Endothelial cell of umbilical vein (primary cell): ENCODE measurements around the gene KCNB1. TPM values are rescaled to one million over a fixed set of nuclear protein-coding genes. Genes with fewer than 3 reads are reported as not detected.

ENCODE experiments used
- BruUV-seq: library from RNA; stranded (reverse); fragments of 400-500 nt; replicated peaks from 2 replicates; lab custom pipeline; 2021; lab: Mats Ljungman, UMichigan
- CTCF ChIA-PET: fragments of 300-600, 350-600 bp; sonication (Branson Sonifier 250); formaldehyde crosslinking; loops from one replicate; lab custom pipeline; 2021; ENCODE audit warnings: antibody characterized with exemption, inconsistent platforms; lab: Charles Lee
- POLR2A ChIA-PET: fragments of 300-600, 350-600 bp; sonication (Branson Sonifier 250); formaldehyde crosslinking; loops from one replicate; lab custom pipeline; 2021; ENCODE audit warnings: antibody characterized with exemption, inconsistent platforms; lab: Charles Lee
- DNase-seq: peaks from one replicate; pipeline ENCODE4 v3.0.0-alpha.2; 2011; ENCODE audit warnings: low read depth, low spot score
- FAIRE-seq: peaks from 2 replicates; lab custom pipeline; 2011; peaks lifted over from hg19 to GRCh38; lab: Jason Lieb, UNC
- H2AFZ ChIP-seq: 2 replicates; pipeline ENCODE4 v1.6.0; 2012; ENCODE audit warnings: low read depth, low read length, control low read depth, inconsistent platforms
- H3K27ac ChIP-seq: 2 replicates; pipeline ENCODE4 v1.5.1; 2011; ENCODE audit warnings: low read depth, mild to moderate bottlenecking, control low read depth, low read length, moderate library complexity; ENCODE audit not compliant: insufficient read depth
- H3K27me3 ChIP-seq, 2 experiments: 2 replicates each; pipeline versions ENCODE4 v1.6.0 to v1.6.1; 2011; ENCODE audit warnings: low read length in 2 of 2, mixed read lengths in 1 of 2; ENCODE audit not compliant: control insufficient read depth in 2 of 2, insufficient read depth in 2 of 2
- H3K36me3 ChIP-seq, 2 experiments: 2 replicates in 1 of 2; 3 replicates in 1 of 2; pipeline ENCODE4 v1.5.1; 2011; ENCODE audit warnings: low read length in 2 of 2, mild to moderate bottlenecking in 1 of 2, moderate library complexity in 1 of 2; ENCODE audit not compliant: control insufficient read depth in 2 of 2, insufficient read depth in 2 of 2; ENCODE audit errors: extremely low read depth in 1 of 2
- H3K4me1 ChIP-seq: 3 replicates; pipeline ENCODE4 v1.5.1; 2011; ENCODE audit warnings: mild to moderate bottlenecking, low read length; ENCODE audit not compliant: control insufficient read depth, insufficient read depth; ENCODE audit errors: extremely low read depth
- H3K4me2 ChIP-seq: 2 replicates; pipeline ENCODE4 v1.6.1; 2011; ENCODE audit warnings: low read length, control low read depth, mixed read lengths; ENCODE audit not compliant: insufficient read depth
- H3K4me3 ChIP-seq, 3 experiments: fragments of 200-600 bp in 1 of 3; sonication (generic), shearing (Covaris generic) in 1 of 3; replicated peaks in 1 of 3; 2 replicates each; pipeline ENCODE4 v1.5.1; 2011 to 2016; ENCODE audit warnings: control low read depth in 3 of 3, low read length in 3 of 3, mild to moderate bottlenecking in 2 of 3, inconsistent platforms in 1 of 3, low read depth in 1 of 3, moderate library complexity in 1 of 3; ENCODE audit not compliant: insufficient read depth in 1 of 3
- H3K79me2 ChIP-seq: 2 replicates; pipeline ENCODE4 v1.6.0; 2012; ENCODE audit warnings: low read length, inconsistent platforms; ENCODE audit not compliant: control insufficient read depth, insufficient read depth
- H3K9ac ChIP-seq: replicated peaks from 2 replicates; pipeline ENCODE3; 2011; ENCODE audit warnings: low read length, control low read depth; ENCODE audit not compliant: insufficient read depth; ENCODE audit errors: extremely low read depth
- H3K9me1 ChIP-seq: replicated peaks from 3 replicates; pipeline ENCODE4 v1.6.0; 2011; ENCODE audit warnings: mild to moderate bottlenecking, low read length; ENCODE audit not compliant: control insufficient read depth, insufficient read depth; ENCODE audit errors: extremely low read depth
- H3K9me3 ChIP-seq: replicated peaks from 2 replicates; pipeline ENCODE4 v1.5.1; 2012; ENCODE audit warnings: low read length, inconsistent platforms; ENCODE audit not compliant: control insufficient read depth, insufficient read depth
- H4K20me1 ChIP-seq: replicated peaks from 2 replicates; pipeline ENCODE3; 2011; ENCODE audit warnings: mild to moderate bottlenecking, low read length; ENCODE audit not compliant: control insufficient read depth, insufficient read depth; ENCODE audit errors: extremely low read depth
- CTCF ChIP-seq, 2 donors: IDR thresholded peaks; 1 replicate in 1 of 2; 2 replicates in 1 of 2; pipeline ENCODE4 v1.5.1; 2011; ENCODE audit warnings: low read length in 2 of 2, mild to moderate bottlenecking in 2 of 2, moderate library complexity in 2 of 2, control low read depth in 1 of 2, inconsistent platforms in 1 of 2, low read depth in 1 of 2; ENCODE audit not compliant: insufficient read depth in 1 of 2; ENCODE audit errors: extremely low read depth in 1 of 2
- EZH2 ChIP-seq: IDR thresholded peaks from 2 replicates; pipeline ENCODE4 v1.6.1; 2012; ENCODE audit warnings: borderline replicate concordance, low read depth, mild to moderate bottlenecking, moderate library complexity, low read length, inconsistent platforms; ENCODE audit not compliant: severe bottlenecking
- FOS ChIP-seq: IDR thresholded peaks from 2 replicates; pipeline ENCODE4 v1.6.1; 2011; ENCODE audit warnings: mild to moderate bottlenecking, low read length, moderate library complexity, borderline replicate concordance; ENCODE audit not compliant: insufficient read depth
- GATA2 ChIP-seq: IDR thresholded peaks from 2 replicates; pipeline ENCODE4 v1.7.0; 2011; ENCODE audit warnings: low read depth, mild to moderate bottlenecking, moderate library complexity, mixed read lengths, low read length; ENCODE audit not compliant: insufficient read length, insufficient read depth
- JUN ChIP-seq: IDR thresholded peaks from 2 replicates; pipeline ENCODE4 v1.6.1; 2011; ENCODE audit warnings: borderline replicate concordance, low read depth; ENCODE audit not compliant: insufficient read length, insufficient read depth
- MAX ChIP-seq: IDR thresholded peaks from 2 replicates; pipeline ENCODE4 v1.6.1; 2011; ENCODE audit not compliant: insufficient read depth, insufficient read length
- MYC ChIP-seq: IDR thresholded peaks from one replicate; pipeline ENCODE4 v1.6.1; 2011; ENCODE audit warnings: mild to moderate bottlenecking, low read depth, low read length
- POLR2A ChIP-seq: IDR thresholded peaks from 2 replicates; pipeline ENCODE4 v1.6.1; 2012; ENCODE audit warnings: low read depth, mild to moderate bottlenecking, control low read depth, low read length
- POLR2AphosphoS5 ChIP-seq: IDR thresholded peaks from 2 replicates; pipeline ENCODE4 v1.6.1; 2012; ENCODE audit warnings: low read depth, mild to moderate bottlenecking, control low read depth, low read length, moderate library complexity; ENCODE audit not compliant: insufficient read depth
- dilution Hi-C: fragments of 300-500 bp; cut with MboI; formaldehyde crosslinking; loops from one replicate; pipeline ENCODE4 v1.15.0; 2019; ENCODE audit warnings: low sequenced_read_pairs; ENCODE audit not compliant: extremely low pct_ligation_motif_present
- intact Hi-C: fragments of 100-400 bp; cut with micrococcal nuclease; formaldehyde crosslinking; loops from one replicate; pipeline ENCODE4 v1.10.0; 2022
- polyA plus RNA-seq, 4 experiments: library from polyadenylated mRNA; depleted of rRNA in 3 of 4; stranded (reverse) in 3 of 4; unstranded in 1 of 4; fragments of >200 nt; gene quantifications; 2 replicates each; pipeline versions ENCODE4 v1.2.1 to v1.2.3, GENCODE V29; 2011 to 2012; ENCODE audit warnings: missing spikeins in 1 of 4
- total RNA-seq: library from RNA; stranded (reverse); gene quantifications from 2 replicates; pipeline ENCODE4 v1.2.3, GENCODE V29; 2021

The KCNB1 gene
- total and polyA plus RNA-seq, 2 donors (not counting 3 experiments of a cell fraction or from before 2014, with no cell fraction given), result not detected

GRCh38 chr20:49395659-49396058 is 86.8 kb downstream of the KCNB1 start:
- POLR2A ChIA-PET, result no interaction called here
- no peak for FAIRE-seq

GRCh38 chr20:49395183-49395582 is 87.3 kb downstream of the KCNB1 start:
- H2AFZ ChIP-seq, result no peak overlapping the region
- no peaks in the 10 kb centered on the region for H3K79me2 ChIP-seq
- TF ChIP-seq MAX, result no peak
- no peak for TF ChIP-seq GATA2
- TF ChIP-seq EZH2, result no peak
- no peak for TF ChIP-seq POLR2AphosphoS5
- TF ChIP-seq CTCF (IDR thresholded peaks at IDR 0.05; ENCODE audit: extremely low read depth in 1 of 2, insufficient read depth in 1 of 2, low read depth in 1 of 2, low read length in 2 of 2), result no peak
- no peak for TF ChIP-seq POLR2A
- TF ChIP-seq JUN, result no peak
- no peak for TF ChIP-seq MYC
- TF ChIP-seq FOS, result no peak
- H3K9me3 ChIP-seq, result no peaks in the 10 kb centered on the region
- no peaks in the 10 kb centered on the region for H3K36me3 ChIP-seq
- DNase-seq (no peak), FAIRE-seq (no peak)
- POLR2A ChIA-PET, result no interaction called here
- dilution Hi-C loops, result no loop called here
- CTCF ChIA-PET, result interaction anchor here (3.5 kb wide), 1 partner anchor 11 kb away, joined by 23 read pairs; no protein-coding TSS in a partner anchor
- H3K27ac ChIP-seq, result no peak overlapping the region
- intact Hi-C loops, result no loop called here
- H3K4me3 ChIP-seq, result no peak overlapping the region
- H3K4me2 ChIP-seq, result no peak overlapping the region
- H3K9me1 ChIP-seq, result no peaks in the 10 kb centered on the region
- no TSS peak for BruUV-seq
- H3K27me3 ChIP-seq, result peaks cover 2 to 5% of the 10 kb centered on the region in 2 experiments
- H4K20me1 ChIP-seq, result no peaks in the 10 kb centered on the region
- no peak overlapping the region for H3K9ac ChIP-seq
- H3K4me1 ChIP-seq, result no peaks in the 10 kb centered on the region

More at GRCh38 chr20:49395659-49396058, 86.8 kb downstream of the KCNB1 start:
- dilution Hi-C loops, result no loop called here
- Histone ChIP-seq H3K36me3 (no peaks in the 10 kb centered on the region), H3K9me3 (no peaks in the 10 kb centered on the region), H3K4me3 (no peak overlapping the region), H3K27ac (no peak overlapping the region), H3K9me1 (no peaks in the 10 kb centered on the region), H3K27me3 (peaks cover 2 to 5% of the 10 kb centered on the region in 2 experiments), H4K20me1 (no peaks in the 10 kb centered on the region), H3K79me2 (no peaks in the 10 kb centered on the region), H3K4me1 (no peaks in the 10 kb centered on the region), H3K9ac (no peak overlapping the region), H2AFZ (no peak overlapping the region), H3K4me2 (no peak overlapping the region)
- DNase-seq, result no peak
- TF ChIP-seq MAX (no peak), EZH2 (no peak), MYC (no peak), JUN (no peak)
- intact Hi-C loops, result no loop called here
- BruUV-seq, result no TSS peak
- CTCF ChIA-PET, result interaction anchor here (1.0 to 3.5 kb wide), 2 partner anchors 11 to 32 kb away, joined by 3 to 23 read pairs; no protein-coding TSS in a partner anchor
